Measurements from ENCODE around the gene WWOX. TPM values are rescaled to one million over a fixed set of nuclear protein-coding genes. Genes with fewer than 3 reads are reported as not detected.

WWOX gene
- total RNA-seq, 6 experiments from 2014 or later, result 0.46 to 3.4 (median 1.3) TPM

DNA sequence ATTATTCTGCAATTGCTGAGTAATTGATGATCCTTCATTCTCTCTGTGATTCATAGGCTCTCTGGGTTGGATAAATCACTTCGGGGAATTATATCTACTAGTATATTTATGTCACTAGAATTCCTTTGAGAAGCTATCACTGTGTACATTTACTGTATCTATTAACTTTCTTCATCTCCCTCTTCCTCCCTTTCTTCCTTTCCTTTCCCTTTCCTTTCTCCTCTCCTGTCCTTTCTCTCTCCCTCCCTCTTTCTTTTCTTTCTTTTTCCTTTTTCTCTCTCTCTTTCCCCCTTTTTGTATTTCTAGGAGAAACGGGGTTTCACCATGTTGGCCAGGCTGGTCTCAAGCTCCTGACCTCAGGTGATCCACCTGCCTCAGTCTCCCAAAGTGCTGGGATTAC, 711.8 kb downstream of the WWOX start:
- no peak for DNase-seq
- peaks cover 61% of the 10 kb centered on the region for H3K9me3 Mint-ChIP-seq
- no peak overlapping the region for H3K4me3 Mint-ChIP-seq
- no peaks in the 10 kb centered on the region; the same call in 1 of the 2 replicates for H3K27me3 Mint-ChIP-seq (ENCODE audit: insufficient read depth)
- H3K36me3 Mint-ChIP-seq (ENCODE audit: low read depth), result no peaks in the 10 kb centered on the region
- no peaks in the 10 kb centered on the region for H3K4me1 Mint-ChIP-seq (ENCODE audit: low read depth)
- TF ChIP-seq, protein P1, sequence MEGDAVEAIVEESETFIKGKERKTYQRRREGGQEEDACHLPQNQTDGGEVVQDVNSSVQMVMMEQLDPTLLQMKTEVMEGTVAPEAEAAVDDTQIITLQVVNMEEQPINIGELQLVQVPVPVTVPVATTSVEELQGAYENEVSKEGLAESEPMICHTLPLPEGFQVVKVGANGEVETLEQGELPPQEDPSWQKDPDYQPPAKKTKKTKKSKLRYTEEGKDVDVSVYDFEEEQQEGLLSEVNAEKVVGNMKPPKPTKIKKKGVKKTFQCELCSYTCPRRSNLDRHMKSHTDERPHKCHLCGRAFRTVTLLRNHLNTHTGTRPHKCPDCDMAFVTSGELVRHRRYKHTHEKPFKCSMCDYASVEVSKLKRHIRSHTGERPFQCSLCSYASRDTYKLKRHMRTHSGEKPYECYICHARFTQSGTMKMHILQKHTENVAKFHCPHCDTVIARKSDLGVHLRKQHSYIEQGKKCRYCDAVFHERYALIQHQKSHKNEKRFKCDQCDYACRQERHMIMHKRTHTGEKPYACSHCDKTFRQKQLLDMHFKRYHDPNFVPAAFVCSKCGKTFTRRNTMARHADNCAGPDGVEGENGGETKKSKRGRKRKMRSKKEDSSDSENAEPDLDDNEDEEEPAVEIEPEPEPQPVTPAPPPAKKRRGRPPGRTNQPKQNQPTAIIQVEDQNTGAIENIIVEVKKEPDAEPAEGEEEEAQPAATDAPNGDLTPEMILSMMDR (IDR thresholded peaks at IDR 0.05), result no peak
- no peak overlapping the region for H3K27ac Mint-ChIP-seq

DNA sequence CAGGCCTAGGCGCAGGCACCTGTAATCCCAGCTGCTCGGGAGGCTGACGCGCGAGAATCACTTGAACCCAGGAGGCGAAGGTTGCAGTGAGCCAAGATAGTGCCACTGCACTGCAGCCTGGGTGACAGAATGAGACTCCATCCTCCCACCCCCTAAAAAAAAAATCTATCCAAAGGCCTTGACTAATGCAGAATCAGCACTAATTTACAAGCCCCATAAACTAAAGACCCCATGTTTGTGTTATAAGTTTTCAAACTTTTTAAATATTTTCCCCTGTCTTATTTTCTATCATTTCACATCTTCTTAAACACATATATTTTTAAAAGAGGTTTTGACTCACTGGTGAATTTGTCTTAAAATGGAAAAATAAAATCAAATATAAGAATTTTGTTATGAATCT, 713.1 kb downstream of the WWOX start:
- Mint-ChIP-seq H3K4me1 (ENCODE audit: low read depth) (no peaks in the 10 kb centered on the region), H3K36me3 (ENCODE audit: low read depth) (no peaks in the 10 kb centered on the region), H3K27ac (no peak overlapping the region), H3K9me3 (peaks cover 66% of the 10 kb centered on the region), H3K4me3 (no peak overlapping the region), H3K27me3 (ENCODE audit: insufficient read depth) (no peaks in the 10 kb centered on the region; the same call in 1 of the 2 replicates)
- TF ChIP-seq, protein P1 (IDR thresholded peaks at IDR 0.05), result no peak
- DNase-seq, result no peak

DNA sequence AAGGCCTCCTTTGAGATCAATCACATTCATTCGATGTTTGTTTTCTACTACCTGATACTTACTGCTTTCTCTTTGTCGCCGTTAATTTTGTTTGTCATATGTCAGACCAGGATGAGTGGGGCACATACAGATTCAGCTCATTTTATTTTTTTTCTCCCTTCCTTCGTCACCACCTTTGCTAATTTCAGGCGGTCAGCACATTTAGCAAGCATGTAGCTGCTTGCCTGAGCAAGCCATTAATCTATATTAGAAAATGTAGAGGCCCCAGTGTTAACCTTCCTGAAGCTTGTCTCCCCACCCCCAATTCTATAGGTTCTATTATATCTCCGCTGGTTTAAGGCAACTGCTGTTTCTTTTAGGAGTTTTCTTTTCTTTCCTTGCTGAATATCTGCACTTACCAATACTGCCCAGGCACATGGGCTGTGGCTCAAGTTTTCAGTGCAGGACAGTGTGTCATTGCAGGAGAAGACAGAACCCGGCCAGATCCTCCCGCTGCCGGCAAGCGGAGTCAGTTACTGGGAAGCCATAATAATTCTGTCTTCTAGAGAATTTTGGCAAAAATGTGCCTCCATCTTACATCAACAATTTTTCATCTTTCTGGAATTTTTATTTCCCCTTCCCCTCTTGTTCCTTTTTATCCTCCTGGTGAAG, 714.3 kb downstream of the WWOX start:
- no peak for DNase-seq
- TF ChIP-seq, protein P1 (IDR thresholded peaks at IDR 0.05), result no peak
- no peak overlapping the region for H3K27ac Mint-ChIP-seq
- H3K4me1 Mint-ChIP-seq (ENCODE audit: low read depth), result no peaks in the 10 kb centered on the region
- H3K27me3 Mint-ChIP-seq (ENCODE audit: insufficient read depth), result no peaks in the 10 kb centered on the region; the same call in 1 of the 2 replicates
- H3K36me3 Mint-ChIP-seq (ENCODE audit: low read depth), result no peaks in the 10 kb centered on the region
- peaks cover 63% of the 10 kb centered on the region for H3K9me3 Mint-ChIP-seq
- no peak overlapping the region for H3K4me3 Mint-ChIP-seq

DNA sequence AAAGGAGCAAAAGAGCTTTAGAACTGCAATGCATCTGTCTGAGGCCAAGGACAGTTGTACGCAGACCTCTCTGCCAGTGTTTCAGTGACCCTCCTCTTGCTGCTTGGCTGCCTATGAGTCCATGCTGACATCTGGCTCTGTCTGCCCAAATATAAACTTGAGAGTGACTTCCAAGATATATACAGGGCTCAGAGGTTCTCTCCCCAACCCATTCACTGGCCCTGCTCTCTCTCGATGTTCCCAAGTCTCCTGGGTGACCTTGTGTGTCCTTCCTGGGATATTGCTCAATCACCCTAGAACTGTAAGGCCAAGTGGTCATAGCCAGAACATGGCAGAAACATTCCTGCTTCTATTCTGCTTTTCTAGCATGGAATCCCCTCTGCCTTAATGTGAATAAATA, 716.3 kb downstream of the WWOX start:
- Mint-ChIP-seq H3K9me3 (peaks cover 72% of the 10 kb centered on the region), H3K27me3 (ENCODE audit: insufficient read depth) (no peaks in the 10 kb centered on the region; the same call in 1 of the 2 replicates), H3K36me3 (ENCODE audit: low read depth) (no peaks in the 10 kb centered on the region), H3K4me3 (no peak overlapping the region), H3K4me1 (ENCODE audit: low read depth) (no peaks in the 10 kb centered on the region), H3K27ac (no peak overlapping the region)
- TF ChIP-seq, protein P1 (IDR thresholded peaks at IDR 0.05), result no peak
- no peak for DNase-seq

DNA sequence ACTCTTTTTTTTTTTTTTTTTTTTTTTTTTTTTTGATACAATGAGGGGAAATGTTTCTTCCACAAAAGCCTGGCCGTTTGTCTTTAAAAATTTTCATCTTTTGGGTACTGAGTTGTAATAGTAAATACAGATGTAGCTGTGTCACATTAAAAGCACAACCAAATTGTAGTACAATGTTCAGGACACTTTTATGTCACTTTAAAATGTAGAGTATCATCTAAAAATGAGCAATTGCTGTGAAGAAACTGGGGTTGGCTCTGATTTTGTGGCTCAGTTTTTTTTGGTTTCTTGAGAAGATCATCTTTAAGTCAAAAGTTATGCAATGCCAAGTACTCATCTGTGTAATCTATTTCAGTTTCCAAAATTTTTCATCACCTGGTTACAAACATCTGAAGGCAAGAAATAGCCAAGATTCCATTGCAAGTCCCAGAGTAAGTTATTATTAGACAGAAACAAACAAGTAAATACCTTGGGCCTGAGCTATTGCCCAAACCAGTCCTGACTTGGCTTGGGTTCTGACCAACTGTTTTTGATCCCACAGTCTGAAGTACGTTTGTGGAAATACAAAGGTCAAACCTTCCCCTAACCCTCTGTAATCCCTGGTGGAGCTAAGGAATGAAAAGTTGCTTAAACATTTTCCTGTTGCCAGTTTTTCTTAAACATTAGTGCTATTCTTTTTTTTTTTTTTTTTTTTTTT, 717.2 kb downstream of the WWOX start:
- peaks cover 70% of the 10 kb centered on the region for H3K9me3 Mint-ChIP-seq
- no peaks in the 10 kb centered on the region for H3K36me3 Mint-ChIP-seq (ENCODE audit: low read depth)
- TF ChIP-seq, protein P1 (IDR thresholded peaks at IDR 0.05), result no peak
- H3K27me3 Mint-ChIP-seq (ENCODE audit: insufficient read depth), result no peaks in the 10 kb centered on the region; the same call in 1 of the 2 replicates
- DNase-seq, result no peak
- no peak overlapping the region for H3K27ac Mint-ChIP-seq
- no peaks in the 10 kb centered on the region for H3K4me1 Mint-ChIP-seq (ENCODE audit: low read depth)
- no peak overlapping the region for H3K4me3 Mint-ChIP-seq
